Naive thymus-derived CD4-positive, alpha-beta T cell (primary cell): Measurements from ENCODE around the gene CALM3. TPM values are rescaled to one million over a fixed set of nuclear protein-coding genes. Genes with fewer than 3 reads are reported as not detected.

ENCODE experiments used
- ATAC-seq: fragments of 150-1000 bp; cut with Tn5 transposase; 2 replicates; pipeline ENCODE4 v1.10.0; 2021; ENCODE audit warnings: mild to moderate bottlenecking, moderate library complexity
- CTCF ChIA-PET: fragments of 350-600 bp; sonication (Branson Sonifier 250); formaldehyde crosslinking; loops from one replicate; lab custom pipeline; 2021; ENCODE audit warnings: antibody characterized with exemption; lab: Charles Lee
- POLR2A ChIA-PET: fragments of 350-600 bp; sonication (Branson Sonifier 250); formaldehyde crosslinking; loops from one replicate; lab custom pipeline; 2021; ENCODE audit warnings: antibody characterized with exemption, inconsistent platforms; lab: Charles Lee
- DNase-seq, 9 donors: peaks; one replicate each; pipeline versions ENCODE4 v3.0.0 to v3.0.0-alpha.2; 2020 to 2022; ENCODE audit warnings: mixed read lengths in 1 of 9
- H3K27ac ChIP-seq: one replicate; pipeline ENCODE4 v1.7.0; 2013; ENCODE audit warnings: mild to moderate bottlenecking, low read depth, low read length, moderate library complexity
- H3K27me3 ChIP-seq, 2 donors: one replicate each; pipeline ENCODE4 v1.7.0; 2013; ENCODE audit warnings: low read length in 2 of 2, mild to moderate bottlenecking in 2 of 2, moderate library complexity in 2 of 2; ENCODE audit not compliant: control insufficient read depth in 2 of 2, insufficient read depth in 2 of 2
- H3K36me3 ChIP-seq, 3 experiments: 1 replicate in 2 of 3; 2 replicates in 1 of 3; pipeline ENCODE4 v1.7.0; 2013; ENCODE audit warnings: low read length in 3 of 3, mild to moderate bottlenecking in 3 of 3, moderate library complexity in 1 of 3; ENCODE audit not compliant: insufficient read depth in 3 of 3, control insufficient read depth in 2 of 3
- H3K4me1 ChIP-seq, 2 donors: one replicate each; pipeline ENCODE4 v1.7.0; 2013; ENCODE audit warnings: low read length in 2 of 2, mild to moderate bottlenecking in 2 of 2, moderate library complexity in 1 of 2; ENCODE audit not compliant: control insufficient read depth in 2 of 2, insufficient read depth in 2 of 2
- H3K4me3 ChIP-seq: 2 replicates; pipeline ENCODE4 v1.7.0; 2013; ENCODE audit warnings: mild to moderate bottlenecking, low read length
- H3K9me3 ChIP-seq, 3 experiments: 1 replicate in 2 of 3; 2 replicates in 1 of 3; pipeline ENCODE4 v1.7.0; 2013; ENCODE audit warnings: low read length in 3 of 3; ENCODE audit not compliant: control insufficient read depth in 2 of 3
- H3K27ac Mint-ChIP-seq, 9 donors: one replicate each; pipeline ENCODE4 v1.8.0; 2020 to 2022; ENCODE audit warnings: mixed read lengths in 9 of 9, mild to moderate bottlenecking in 8 of 9, moderate library complexity in 5 of 9, inconsistent platforms in 2 of 9
- H3K27me3 Mint-ChIP-seq, 5 donors: one replicate each; pipeline ENCODE4 v1.8.0; 2021 to 2022; ENCODE audit warnings: mixed read lengths in 5 of 5, mild to moderate bottlenecking in 1 of 5
- H3K36me3 Mint-ChIP-seq, 5 donors: one replicate each; pipeline ENCODE4 v1.8.0; 2020 to 2022; ENCODE audit warnings: mixed read lengths in 5 of 5, mild to moderate bottlenecking in 3 of 5, inconsistent platforms in 1 of 5
- H3K4me1 Mint-ChIP-seq, 7 donors: one replicate each; pipeline ENCODE4 v1.8.0; 2020 to 2022; ENCODE audit warnings: mixed read lengths in 7 of 7, mild to moderate bottlenecking in 3 of 7, inconsistent platforms in 1 of 7
- H3K4me3 Mint-ChIP-seq, 10 donors: one replicate each; pipeline ENCODE4 v1.8.0; 2020 to 2022; ENCODE audit warnings: mild to moderate bottlenecking in 10 of 10, mixed read lengths in 10 of 10, moderate library complexity in 6 of 10, inconsistent platforms in 2 of 10
- H3K9me3 Mint-ChIP-seq, 11 donors: one replicate each; pipeline ENCODE4 v1.8.0; 2020 to 2022; ENCODE audit warnings: mixed read lengths in 11 of 11, mild to moderate bottlenecking in 4 of 11, inconsistent platforms in 1 of 11, moderate library complexity in 1 of 11
- intact Hi-C, 2 donors: fragments of 100-400 bp; cut with micrococcal nuclease; formaldehyde crosslinking; loops; one replicate each; pipeline ENCODE4 v1.15.1; 2023
- polyA plus RNA-seq, 2 donors: library from polyadenylated mRNA; unstranded; fragments of 300-500 nt; fragmentation: Illumina TruSeq; gene quantifications; one replicate each; pipeline ENCODE4 v1.2.3, GENCODE V29; 2021
- total RNA-seq, 6 experiments: library from RNA in 5 of 6; stranded (reverse) in 5 of 6; gene quantifications; 1 replicate in 5 of 6; 2 replicates in 1 of 6; pipeline ENCODE4 v1.2.3 and lab custom pipeline; 2021 to 2026

The CALM3 gene
- total and polyA plus RNA-seq, 7 experiments from 2014 or later = 203 to 517 (median 254) TPM

DNA sequence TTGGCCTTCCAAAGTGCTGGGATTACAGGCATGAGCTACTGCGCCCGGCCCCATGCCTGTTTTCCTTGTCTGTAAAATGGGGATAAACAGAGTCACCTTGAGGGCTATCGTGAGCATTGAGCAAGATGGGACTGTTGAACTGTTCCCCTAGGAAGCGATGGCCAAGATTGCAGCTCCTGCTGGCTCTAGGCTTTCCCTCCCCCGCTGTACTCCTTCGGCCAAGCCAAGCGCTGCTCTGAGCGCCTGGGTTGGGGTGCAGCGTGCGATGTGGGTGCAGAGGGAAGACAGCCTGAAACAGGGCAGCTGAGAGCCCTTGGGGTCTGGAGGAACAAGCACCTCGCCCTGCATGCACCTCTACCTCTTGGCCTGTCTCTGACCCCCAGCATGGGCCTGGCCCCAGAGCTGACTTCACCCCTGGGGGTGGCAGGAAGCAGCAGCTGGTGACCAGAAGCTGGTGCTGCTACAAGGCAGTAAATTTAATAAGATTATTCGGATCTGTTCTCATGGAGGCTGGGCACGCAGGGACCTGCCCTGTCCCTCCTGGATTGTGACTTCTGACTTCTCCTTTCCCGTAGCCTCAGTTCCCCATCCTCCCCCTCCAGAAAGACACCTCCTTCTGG is 29.6 kb downstream of the CALM3 start:
- H3K27ac Mint-ChIP-seq = no peak overlapping the region
- intact Hi-C loops = loop anchor here in 1 of 2 donors (5.0 kb wide), 1 partner anchor 1223 kb away; the partner anchor contains the start of genes POLR1G and PPP1R13L
- peaks cover 0 to 3% (median 0%) of the 10 kb centered on the region in 5 donors for H3K36me3 Mint-ChIP-seq
- ChIA-PET POLR2A (interaction anchor here (0.9 to 5.2 kb wide), 5 partner anchors 9 to 19 kb away, joined by 4 to 40 read pairs (median 23); no protein-coding TSS in a partner anchor), CTCF (interaction anchor here (0.9 to 2.3 kb wide), 7 partner anchors 9 to 18 kb away, joined by 3 to 8 read pairs (median 3); no protein-coding TSS in a partner anchor)
- H3K9me3 Mint-ChIP-seq = no peaks in the 10 kb centered on the region
- no peaks in the 10 kb centered on the region for H3K9me3 ChIP-seq
- no peaks in the 10 kb centered on the region for H3K36me3 ChIP-seq
- peaks cover 10 to 13% of the 10 kb centered on the region in 2 donors for H3K4me1 ChIP-seq
- peaks cover 14 to 41% (median 35%) of the 10 kb centered on the region in 7 donors for H3K4me1 Mint-ChIP-seq
- H3K27me3 ChIP-seq = no peaks in the 10 kb centered on the region
- ATAC-seq (no peak), DNase-seq (no peak)
- H3K27ac ChIP-seq = no peak overlapping the region
- no peak overlapping the region for H3K4me3 ChIP-seq
- H3K27me3 Mint-ChIP-seq = peaks cover 0 to 11% (median 0%) of the 10 kb centered on the region in 5 donors
- H3K4me3 Mint-ChIP-seq = no peak overlapping the region

- Histone ChIP-seq H3K9me3 (no peaks in the 10 kb centered on the region), H3K4me3 (no peak overlapping the region), H3K4me1 (peaks cover 10 to 13% of the 10 kb centered on the region in 2 donors), H3K36me3 (no peaks in the 10 kb centered on the region), H3K27me3 (no peaks in the 10 kb centered on the region), H3K27ac (no peak overlapping the region)
- no peak for ATAC-seq
- Mint-ChIP-seq H3K9me3 (no peaks in the 10 kb centered on the region), H3K4me1 (peaks cover 14 to 41% (median 35%) of the 10 kb centered on the region in 7 donors), H3K36me3 (peaks cover 0 to 3% (median 0%) of the 10 kb centered on the region in 5 donors), H3K27me3 (peaks cover 0 to 13% (median 0%) of the 10 kb centered on the region in 5 donors), H3K4me3 (no peak overlapping the region), H3K27ac (peak overlapping the region in 3 of 9 donors; percentile 14 to 73 (median 19))
- no peak for DNase-seq
- intact Hi-C loops = loop anchor here in 1 of 2 donors (5.0 kb wide), 1 partner anchor 1224 kb away; the partner anchor contains the start of genes POLR1G and PPP1R13L
- ChIA-PET POLR2A (interaction anchor here (1.2 to 5.2 kb wide), 6 partner anchors 10 to 30 kb away, joined by 4 to 40 read pairs (median 20); partner anchors contain the start of gene CALM3), CTCF (interaction anchor here (0.9 to 2.3 kb wide), 5 partner anchors 10 to 19 kb away, joined by 3 to 8 read pairs (median 3); no protein-coding TSS in a partner anchor)
Measured at GRCh38 chr19:46631481-46631880, 30.4 kb downstream of the CALM3 start.

GRCh38 chr19:46633130-46633529 is 32.0 kb downstream of the CALM3 start:
- POLR2A ChIA-PET = interaction anchor here (0.7 to 5.2 kb wide), 10 partner anchors 9 to 1938 kb away, joined by 3 to 40 read pairs (median 10); partner anchors contain the start of genes CALM3, DACT3, PTGIR and ZC3H4
- H3K27me3 ChIP-seq = no peaks in the 10 kb centered on the region
- no peaks in the 10 kb centered on the region for H3K36me3 ChIP-seq
- CTCF ChIA-PET = interaction anchor here (1.6 to 2.2 kb wide), 3 partner anchors 15 to 21 kb away, joined by 5 to 7 read pairs (median 7); no protein-coding TSS in a partner anchor
- peak overlapping the region in 9 of 10 donors; percentile 59 to 90 (median 87) for H3K4me3 Mint-ChIP-seq
- intact Hi-C loops = loop anchor here in 1 of 2 donors (5.0 kb wide), 1 partner anchor 1226 kb away; the partner anchor contains the start of genes POLR1G and PPP1R13L
- no peak for DNase-seq
- no peaks in the 10 kb centered on the region for H3K9me3 Mint-ChIP-seq
- peaks cover 0 to 3% (median 0%) of the 10 kb centered on the region in 5 donors for H3K36me3 Mint-ChIP-seq
- H3K9me3 ChIP-seq = no peaks in the 10 kb centered on the region
- peak overlapping the region; percentile 90 for H3K27ac ChIP-seq
- no peak for ATAC-seq
- peaks cover 15 to 20% of the 10 kb centered on the region in 2 donors for H3K4me1 ChIP-seq
- peaks cover 0 to 13% (median 0%) of the 10 kb centered on the region in 5 donors for H3K27me3 Mint-ChIP-seq
- peak overlapping the region in 7 of 9 donors; percentile 66 to 98 (median 96) for H3K27ac Mint-ChIP-seq
- H3K4me3 ChIP-seq = peak overlapping the region; percentile 62
- peaks cover 10 to 35% (median 26%) of the 10 kb centered on the region in 7 donors for H3K4me1 Mint-ChIP-seq

GRCh38 chr19:46634045-46634655 is 33.0 kb downstream of the CALM3 start:
- H3K27me3 Mint-ChIP-seq = peaks cover 0 to 13% (median 0%) of the 10 kb centered on the region in 5 donors
- peak overlapping the region in 9 of 10 donors; percentile 81 to 90 (median 87) for H3K4me3 Mint-ChIP-seq
- H3K27ac ChIP-seq = peak overlapping the region; percentile 90
- peak; percentile 91 for ATAC-seq
- ChIA-PET POLR2A (interaction anchor here (0.7 to 5.2 kb wide), 9 partner anchors 10 to 683 kb away, joined by 3 to 40 read pairs (median 15); partner anchors contain the start of genes CALM3, DACT3 and PTGIR), CTCF (interaction anchor here (1.6 to 2.2 kb wide), 3 partner anchors 16 to 22 kb away, joined by 5 to 7 read pairs (median 7); no protein-coding TSS in a partner anchor)
- H3K27me3 ChIP-seq = no peaks in the 10 kb centered on the region
- peak; percentile 86 to 99 (median 97) for DNase-seq
- peaks cover 22 to 23% of the 10 kb centered on the region in 2 donors for H3K4me1 ChIP-seq
- H3K4me1 Mint-ChIP-seq = peaks cover 10 to 32% (median 23%) of the 10 kb centered on the region in 7 donors
- intact Hi-C loops = loop anchor here (1.0 to 5.0 kb wide), 6 partner anchors 20 to 1227 kb away; partner anchors contain the start of genes DACT3 (in 2 of the 2), POLR1G (in 1 of the 2), PPP1R13L (in 1 of the 2) and ZC3H4 (in 1 of the 2)
- H3K9me3 ChIP-seq = no peaks in the 10 kb centered on the region
- H3K27ac Mint-ChIP-seq = peak overlapping the region in 8 of 9 donors; percentile 66 to 98 (median 94)
- no peaks in the 10 kb centered on the region for H3K36me3 ChIP-seq
- peak overlapping the region; percentile 62 for H3K4me3 ChIP-seq
- H3K36me3 Mint-ChIP-seq = peaks cover 0 to 3% (median 0%) of the 10 kb centered on the region in 5 donors
- no peaks in the 10 kb centered on the region for H3K9me3 Mint-ChIP-seq

GRCh38 chr19:46634656-46635218 is 33.6 kb downstream of the CALM3 start:
- Histone ChIP-seq H3K36me3 (no peaks in the 10 kb centered on the region), H3K4me3 (peak overlapping the region; percentile 40), H3K9me3 (no peaks in the 10 kb centered on the region), H3K27me3 (no peaks in the 10 kb centered on the region), H3K27ac (peak overlapping the region; percentile 44), H3K4me1 (peaks cover 28% of the 10 kb centered on the region in 2 donors)
- Mint-ChIP-seq H3K36me3 (peaks cover 0 to 3% (median 0%) of the 10 kb centered on the region in 5 donors), H3K4me1 (peaks cover 10 to 31% (median 22%) of the 10 kb centered on the region in 7 donors), H3K4me3 (peak overlapping the region in 9 of 10 donors; percentile 32 to 90 (median 87)), H3K9me3 (no peaks in the 10 kb centered on the region), H3K27me3 (peaks cover 0 to 13% (median 0%) of the 10 kb centered on the region in 5 donors), H3K27ac (peak overlapping the region in 3 of 9 donors; percentile 66 to 96 (median 84))
- ATAC-seq (no peak), DNase-seq (no peak)
- intact Hi-C loops = loop anchor here (1.0 to 5.0 kb wide), 6 partner anchors 20 to 1227 kb away; partner anchors contain the start of genes DACT3 (in 2 of the 2), POLR1G (in 1 of the 2), PPP1R13L (in 1 of the 2) and ZC3H4 (in 1 of the 2)
- POLR2A ChIA-PET = interaction anchor here (1.9 to 5.2 kb wide), 5 partner anchors 13 to 34 kb away, joined by 6 to 40 read pairs (median 23); partner anchors contain the start of genes CALM3 and DACT3
- CTCF ChIA-PET = interaction anchor here (1.6 to 2.2 kb wide), 2 partner anchors 20 to 23 kb away, joined by 5 to 7 read pairs; no protein-coding TSS in a partner anchor
